Measurements from ENCODE around the gene RER1.

Gene RER1, protein sequence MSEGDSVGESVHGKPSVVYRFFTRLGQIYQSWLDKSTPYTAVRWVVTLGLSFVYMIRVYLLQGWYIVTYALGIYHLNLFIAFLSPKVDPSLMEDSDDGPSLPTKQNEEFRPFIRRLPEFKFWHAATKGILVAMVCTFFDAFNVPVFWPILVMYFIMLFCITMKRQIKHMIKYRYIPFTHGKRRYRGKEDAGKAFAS

DNA sequence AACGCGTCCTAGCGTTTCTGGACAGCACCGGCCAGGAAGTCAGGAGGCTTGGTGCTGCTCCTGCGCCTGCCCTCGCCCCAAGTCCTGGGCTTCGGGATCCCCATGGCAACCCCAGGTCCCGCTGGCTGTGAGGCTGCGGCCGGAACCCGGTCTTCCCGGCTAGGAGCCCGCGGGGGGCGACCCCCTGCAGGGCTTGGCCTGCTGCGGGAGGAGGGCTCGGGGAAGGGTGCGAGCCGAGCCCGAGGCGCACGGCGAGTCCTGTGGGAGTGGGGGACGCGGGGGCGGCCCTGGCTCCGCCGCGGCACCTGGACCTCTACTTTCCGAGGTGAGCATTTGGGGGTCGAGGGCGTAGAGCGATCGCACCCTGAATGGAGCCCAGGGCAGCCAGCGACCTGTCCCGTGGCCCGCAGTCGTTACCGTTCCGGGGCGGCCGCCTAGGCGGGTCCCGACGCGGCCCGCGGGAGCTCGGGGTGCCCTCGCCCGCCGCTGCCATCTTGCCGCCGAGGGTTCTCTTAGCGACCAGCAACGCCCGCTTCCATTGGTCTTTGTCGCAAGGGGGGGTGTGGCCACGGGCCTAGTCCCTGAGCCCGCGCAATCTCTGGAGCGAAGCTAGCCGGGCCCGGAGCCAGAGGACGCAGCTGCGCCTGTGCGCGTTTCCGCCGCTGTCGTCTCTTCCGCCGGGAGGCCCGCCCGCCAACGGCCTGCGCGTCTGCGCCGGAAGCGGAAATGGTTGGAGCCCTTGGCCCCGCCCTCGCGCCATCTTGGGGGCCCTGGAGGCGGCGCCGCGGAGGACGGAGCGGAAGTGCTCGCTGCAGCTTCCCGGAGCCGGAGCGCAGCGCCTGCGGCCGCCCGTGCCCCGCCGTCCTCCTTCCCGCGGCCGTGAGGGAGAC, at the start of gene RER1, which contains the start of gene MORN1:
Gene RER1 (plus strand): TSS at position 801 of the 890 bp plus-strand sequence. CDS start 3,950 bp downstream, outside the sequence.
Gene MORN1 (minus strand): TSS at position 514 of the 890 bp plus-strand sequence. CDS start 21 bp downstream, at position 493.
- peak; percentile 98 to 99 for DNase-seq

DNA sequence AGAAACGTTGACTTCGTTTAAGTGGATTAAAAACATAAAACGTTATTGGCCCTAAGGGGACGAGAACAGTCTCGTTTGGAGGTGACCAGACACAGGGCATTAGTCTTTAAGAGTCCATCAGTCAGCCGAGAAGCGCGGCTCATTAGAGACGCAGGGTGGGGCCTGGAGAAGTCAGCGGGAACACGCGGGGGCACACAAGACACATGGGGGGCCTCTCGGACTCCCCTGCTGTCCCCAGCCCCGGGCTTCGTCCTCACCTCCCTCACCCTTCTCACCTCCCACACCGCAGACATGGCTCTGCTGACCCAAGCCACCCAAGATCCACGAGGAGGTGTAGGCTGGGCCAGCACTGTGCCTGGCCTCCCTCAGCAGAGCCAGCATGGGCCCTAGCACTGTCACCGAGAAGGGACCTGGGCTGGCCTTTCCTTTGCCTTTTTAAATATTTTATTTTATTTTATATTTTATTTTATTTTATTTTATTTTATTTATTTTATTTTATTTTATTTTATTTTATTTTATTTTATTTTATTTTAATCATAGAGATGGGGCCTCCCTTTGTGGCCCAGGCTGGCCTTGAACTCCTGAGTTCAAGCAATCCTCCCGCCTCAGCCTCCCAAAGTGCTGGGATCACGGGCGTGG, 49.1 kb upstream of the RER1 start:
- no peak for DNase-seq

DNA sequence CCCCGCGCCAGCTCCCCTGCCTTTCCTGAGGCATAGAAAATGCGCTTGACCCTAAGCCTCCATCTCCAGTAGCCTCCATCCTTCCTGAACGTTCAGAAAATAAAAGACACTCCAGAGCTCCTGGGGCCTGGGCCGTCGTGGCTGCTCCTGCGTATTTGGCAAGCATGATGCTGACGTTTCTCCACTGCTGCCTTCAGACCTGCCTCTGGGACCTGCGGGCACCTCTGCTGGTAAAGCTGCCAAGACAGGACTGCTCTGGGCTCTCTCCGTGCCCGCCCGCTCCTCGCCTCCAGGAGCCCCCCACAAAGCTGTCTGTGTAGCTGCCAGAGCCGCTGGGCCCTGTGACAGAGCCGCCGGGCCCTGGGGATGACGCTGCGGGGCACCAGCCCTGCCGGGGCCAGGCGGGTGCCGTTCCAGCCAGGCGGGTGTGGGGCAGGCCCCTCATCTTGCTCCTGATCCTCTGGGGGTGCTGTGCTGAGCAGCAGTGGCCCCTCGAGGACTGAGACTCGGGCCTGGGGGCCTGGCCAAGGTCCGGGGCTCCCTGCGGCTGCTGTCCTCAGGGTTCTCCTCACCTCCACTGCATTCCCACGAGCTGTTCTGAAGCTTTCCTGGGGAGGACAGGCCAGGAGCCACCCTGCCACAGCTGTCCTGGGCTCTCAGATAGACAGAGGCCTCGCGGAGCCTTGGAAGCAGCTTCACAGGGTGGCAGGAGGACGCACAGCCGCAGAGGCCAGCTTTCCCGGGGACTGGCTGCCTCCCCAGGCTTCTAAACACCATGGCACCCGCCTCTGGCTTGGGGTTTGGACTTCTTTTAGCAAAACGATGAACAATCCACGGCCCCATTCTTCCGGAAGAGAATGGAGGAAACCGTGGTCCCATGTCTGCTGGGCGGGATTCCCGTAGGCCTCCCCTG, 48.4 kb upstream of the RER1 start:
- no peak for DNase-seq

DNA sequence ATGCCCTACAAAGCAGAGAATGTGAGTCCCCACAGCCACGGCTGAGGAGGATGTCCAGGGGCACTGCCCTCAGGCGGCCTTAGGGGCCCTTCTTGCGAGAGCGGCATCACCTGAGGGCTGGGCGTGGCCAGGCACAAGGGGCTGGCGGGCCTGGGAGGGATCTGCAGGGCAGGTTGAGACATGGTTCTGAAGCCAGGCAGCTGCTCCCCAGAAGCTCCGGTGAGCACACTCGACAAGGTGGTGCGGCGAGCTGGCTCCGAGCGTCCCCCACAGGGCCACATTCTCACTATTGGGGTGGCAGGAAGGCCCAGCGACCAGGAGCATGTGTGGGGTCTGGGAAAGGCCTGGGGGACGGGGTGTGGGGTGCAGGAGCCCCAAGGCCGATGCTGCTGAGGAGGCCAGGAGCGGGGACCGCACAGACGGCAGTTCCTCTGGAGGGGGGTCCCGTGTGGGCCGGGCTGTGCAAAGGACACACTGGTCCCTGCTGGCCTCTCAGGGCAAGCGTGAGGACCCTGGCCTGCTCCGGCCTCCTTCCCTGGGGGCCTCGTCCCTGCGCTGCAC, 47.4 kb upstream of the RER1 start:
- no peak for DNase-seq

DNA sequence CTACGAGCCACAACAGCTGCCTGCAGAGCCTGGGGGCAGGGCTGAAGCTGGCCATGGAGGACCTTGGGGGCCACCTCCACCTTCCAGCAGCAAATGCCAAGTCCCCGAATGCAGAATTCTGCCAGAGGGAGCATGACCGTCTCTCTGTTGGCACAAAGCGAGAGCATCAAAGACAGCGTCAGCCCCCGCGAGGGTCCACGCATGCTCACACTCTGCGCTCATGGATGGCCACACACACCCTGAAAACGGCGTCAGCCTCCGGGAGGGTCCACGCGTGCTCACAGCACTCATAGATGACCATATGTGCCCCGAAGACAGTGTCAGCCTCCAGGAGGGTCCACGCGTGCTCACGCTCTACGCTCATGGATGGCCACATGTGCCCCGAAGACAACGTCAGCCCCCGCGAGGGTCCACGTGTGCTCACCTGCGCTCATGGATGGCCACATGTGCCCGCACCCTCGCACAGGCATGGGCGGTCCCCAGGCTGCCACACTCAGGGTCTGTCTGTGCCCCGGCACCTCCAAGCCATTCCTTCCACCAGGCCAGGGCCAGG, 46.8 kb upstream of the RER1 start:
- DNase-seq: no peak

DNA sequence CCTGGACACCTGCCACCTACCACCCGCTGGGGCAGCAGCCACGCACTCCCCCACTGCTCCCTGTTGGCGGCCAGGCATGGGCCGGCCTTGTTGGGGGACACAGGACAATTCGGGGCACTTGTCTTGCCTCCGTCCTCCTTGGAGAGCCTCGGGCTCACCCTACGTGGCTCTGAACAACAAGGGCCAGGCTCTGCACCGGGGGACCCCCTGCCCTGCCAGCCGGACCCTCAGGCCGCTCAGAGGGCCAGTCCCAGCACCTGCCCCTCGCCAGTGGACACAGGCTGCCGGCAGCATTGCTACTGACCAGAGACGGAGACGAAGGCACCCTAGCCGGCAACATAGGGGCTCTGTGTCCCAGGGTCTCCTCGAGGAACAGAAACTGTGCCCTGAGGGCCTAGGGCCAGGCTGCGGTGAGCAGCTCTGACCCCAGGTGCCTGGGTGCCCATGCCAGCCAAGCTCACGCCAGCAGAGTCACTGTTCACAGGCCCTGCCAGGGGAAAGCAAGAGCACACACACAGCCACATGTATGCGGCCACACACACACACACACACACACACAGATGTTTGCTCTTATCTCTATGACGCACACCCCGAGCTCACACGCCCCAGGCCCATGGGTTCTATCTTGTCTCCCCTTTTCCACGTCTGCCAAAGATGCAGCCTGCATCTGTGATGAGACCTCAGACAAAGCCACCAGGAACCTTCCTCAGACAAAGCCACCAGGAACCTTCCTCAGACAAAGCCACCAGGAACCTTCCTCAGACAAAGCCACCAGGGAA, 46.2 kb upstream of the RER1 start:
- DNase-seq: no peak

DNA sequence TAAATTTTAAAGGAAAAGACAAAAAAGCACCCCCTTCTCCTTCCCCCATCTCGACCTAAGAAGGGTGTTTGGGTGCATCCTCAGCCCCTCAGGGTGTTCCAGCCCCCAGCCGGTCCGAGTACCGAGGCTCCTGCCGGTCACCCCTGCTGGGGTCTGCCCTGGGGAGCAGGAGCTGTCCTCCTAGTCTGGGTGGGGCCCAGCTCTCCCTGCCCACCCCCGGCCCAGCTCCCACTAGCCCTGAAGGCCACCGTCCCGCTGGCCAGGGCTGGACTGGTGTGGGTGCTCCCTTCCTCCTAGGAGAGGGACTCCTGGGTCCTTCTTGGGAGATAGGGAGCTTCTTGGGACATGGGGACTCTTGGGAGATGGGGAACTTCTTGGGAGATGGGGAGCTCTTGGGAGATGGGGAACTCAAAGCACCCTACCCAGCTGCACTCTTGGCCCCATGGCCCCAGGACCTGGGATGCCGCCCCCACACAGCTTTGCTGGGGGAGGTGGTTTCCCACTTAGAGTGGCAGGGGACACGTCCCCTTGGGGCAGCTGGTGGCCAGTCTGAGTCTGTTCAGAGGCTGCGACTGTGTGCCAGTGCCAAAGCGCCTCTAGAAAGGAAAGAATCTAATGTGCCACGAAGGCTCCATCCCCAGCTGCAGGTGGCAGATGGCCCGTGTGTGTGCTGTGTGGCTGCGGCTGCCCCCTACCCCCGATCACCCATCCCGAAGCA, 44.8 kb upstream of the RER1 start:
- DNase-seq: no peak

DNA sequence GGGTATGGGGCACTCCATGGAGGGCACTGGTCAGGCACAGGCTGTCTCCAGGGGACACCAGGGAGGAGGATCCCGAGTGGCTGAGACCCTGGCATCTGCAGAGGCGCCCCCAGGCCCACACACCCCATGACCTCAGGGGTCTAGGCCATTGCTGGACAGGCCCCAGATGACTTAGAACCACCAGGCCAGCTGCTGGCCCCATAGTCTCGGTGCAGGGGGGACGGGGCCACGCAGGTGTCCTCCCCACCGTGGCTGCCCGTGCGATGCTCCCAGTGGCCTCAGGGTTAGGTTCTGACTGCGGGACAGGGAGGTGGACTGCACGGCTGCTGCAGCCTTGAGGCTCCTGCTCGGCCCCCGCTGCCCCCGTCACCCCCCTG, 44.2 kb upstream of the RER1 start:
- DNase-seq: no peak

DNA sequence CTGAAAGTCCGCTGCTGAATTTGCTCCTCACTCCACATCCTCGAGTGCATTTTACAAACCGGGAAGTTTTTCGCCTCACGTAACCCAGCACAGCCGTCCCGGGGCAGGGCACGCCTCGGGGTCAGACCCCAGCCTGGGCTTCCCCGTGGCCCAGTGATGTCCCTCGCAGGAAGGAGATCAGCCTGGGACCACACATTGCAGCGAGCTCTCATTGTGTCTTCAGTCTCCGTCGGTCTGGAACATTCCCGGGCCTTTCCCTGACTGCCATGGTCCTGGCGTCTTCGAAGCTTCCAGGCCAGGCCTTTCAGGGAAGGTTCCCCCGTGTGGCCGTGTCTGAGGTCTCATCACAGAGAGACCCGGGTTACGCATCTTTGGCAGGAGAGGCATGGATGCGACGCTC, 43.7 kb upstream of the RER1 start:
- no peak for DNase-seq

DNA sequence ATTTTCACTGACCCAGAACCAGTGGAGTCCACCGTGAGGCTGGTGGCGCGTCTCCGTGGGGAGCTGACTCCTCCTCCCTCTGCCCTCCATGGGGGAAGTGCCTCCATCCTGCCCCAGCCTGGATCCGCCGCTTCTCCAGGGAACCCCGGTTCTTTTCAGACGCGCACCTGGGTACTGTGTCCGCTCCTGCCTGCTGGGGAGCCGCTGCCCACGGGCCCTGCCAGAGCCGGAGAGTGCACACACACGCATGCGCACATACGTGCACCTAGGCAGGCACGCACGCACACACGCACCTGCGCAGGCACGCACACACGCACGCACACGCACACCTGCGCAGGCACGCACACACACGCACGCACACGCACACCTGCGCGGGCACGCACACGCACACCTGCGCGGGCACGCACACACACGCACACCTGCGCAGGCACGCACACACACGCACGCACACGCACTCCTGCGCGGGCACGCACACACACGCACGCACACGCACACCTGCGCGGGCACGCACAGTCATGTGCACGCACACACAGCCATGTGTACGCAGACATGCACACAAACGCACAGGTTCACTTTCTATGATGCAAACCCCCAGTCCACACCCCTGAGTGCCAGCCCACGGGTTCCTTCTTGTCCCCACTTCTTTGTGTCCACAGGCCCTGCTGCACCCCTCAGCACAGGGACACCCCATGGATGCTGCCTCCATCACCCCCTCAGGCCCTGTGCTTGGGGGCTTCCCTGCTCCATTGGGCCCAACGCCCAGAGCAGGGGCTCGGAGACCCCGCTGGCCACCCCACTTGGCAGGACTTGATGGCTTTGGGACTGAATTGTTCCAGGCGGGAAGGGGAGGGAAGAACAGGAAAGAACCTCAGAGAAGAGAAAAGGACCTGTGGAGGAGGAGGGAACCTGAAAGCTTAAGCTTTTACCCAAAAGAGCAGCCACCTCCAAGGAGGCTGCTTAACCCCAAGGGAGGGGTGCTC, 43.0 kb upstream of the RER1 start:
- no peak for DNase-seq

DNA sequence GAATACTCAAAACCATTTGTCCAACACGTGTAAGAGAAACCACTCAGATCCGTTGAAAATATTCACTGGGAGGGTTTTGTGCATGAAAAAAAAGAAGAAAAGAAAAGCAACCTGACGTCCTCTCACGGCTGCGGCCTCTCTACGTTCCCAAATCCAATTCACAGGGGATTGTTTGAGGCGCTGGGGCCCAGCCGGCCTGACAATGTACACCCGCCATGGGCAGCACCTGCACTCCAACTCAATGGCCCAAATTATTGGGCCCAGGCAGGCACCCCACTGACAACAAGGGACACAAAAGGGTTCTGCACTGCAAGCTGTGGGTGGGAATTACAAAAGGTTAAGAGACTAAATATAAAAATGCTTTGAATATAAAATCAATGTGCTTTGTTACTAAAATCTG, 41.8 kb upstream of the RER1 start:
- no peak for DNase-seq

DNA sequence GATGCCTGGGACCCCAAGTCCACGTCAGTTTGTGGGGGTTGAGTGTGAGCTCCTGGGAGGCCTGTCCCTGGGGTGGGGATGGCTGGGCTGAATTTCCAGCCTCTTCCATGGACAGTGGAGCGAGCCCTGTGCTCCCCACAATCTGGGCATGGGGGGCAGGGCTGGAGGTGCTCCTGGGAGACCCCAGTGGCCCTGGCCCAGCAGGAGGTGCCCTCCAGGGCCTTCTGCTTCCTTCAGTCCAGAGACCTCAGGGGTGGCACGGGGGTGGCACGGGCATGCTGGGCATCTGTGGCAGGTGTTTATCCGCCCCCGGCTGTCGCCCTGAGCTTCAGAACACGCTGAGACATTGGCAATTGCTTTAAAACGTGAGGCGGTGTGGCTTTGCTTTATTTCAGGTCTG, 41.1 kb upstream of the RER1 start:
- no peak for DNase-seq

DNA sequence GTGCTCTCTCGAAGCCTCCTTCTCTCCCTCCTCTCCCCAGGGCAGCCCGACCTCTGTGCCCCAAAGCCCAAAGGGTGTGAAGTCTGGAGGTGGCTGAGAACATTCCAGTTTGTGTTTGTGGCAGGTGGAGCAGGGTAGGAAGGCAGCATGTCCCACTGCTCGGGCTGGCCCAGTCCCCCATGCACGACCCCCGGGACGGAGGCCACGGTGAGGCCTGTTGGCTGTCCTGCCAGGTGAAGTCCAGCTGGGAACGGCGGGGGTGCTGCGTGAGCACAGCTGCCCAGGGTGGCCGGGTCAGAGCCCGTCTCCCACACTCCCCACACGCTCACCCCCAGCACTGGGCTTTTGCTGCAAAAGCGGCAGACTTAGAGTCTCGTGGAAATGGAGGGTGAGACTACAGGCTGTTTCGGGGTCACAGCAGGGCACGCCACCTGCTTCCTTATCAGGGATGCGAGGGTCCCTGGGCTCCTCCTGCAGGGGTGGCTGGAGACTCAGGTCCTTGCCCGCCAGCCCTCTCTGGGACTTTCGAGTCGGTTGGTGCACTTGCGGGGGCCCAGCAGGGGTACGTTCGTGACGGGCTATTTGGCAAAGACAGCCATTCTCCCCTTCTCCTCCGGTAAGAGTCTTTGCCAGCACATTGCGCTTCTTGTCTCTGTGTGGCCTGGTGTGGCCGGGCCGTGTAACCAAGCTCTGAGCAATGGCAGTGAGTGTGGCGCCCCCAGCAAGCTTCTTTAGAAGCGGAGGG, 40.6 kb upstream of the RER1 start:
- no peak for DNase-seq

DNA sequence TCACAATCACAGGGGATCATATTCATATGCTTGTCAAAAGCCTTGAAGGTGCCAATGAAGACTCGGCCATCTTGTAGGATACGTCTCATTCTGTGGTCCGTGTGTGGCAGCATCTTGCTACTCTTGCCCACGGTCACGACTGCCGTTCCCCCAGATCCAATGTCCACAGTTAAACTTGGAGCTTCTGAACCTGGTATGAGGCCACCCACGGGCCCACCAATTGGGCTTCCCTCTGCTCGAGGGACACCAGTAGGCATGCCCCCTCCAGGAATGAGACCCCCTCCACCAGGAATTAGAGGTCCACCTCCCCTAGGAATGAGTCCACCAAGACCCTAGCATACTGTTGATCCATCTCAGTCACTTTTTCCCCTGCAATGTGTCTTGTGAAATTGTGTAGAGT, 39.9 kb upstream of the RER1 start:
- no peak for DNase-seq

DNA sequence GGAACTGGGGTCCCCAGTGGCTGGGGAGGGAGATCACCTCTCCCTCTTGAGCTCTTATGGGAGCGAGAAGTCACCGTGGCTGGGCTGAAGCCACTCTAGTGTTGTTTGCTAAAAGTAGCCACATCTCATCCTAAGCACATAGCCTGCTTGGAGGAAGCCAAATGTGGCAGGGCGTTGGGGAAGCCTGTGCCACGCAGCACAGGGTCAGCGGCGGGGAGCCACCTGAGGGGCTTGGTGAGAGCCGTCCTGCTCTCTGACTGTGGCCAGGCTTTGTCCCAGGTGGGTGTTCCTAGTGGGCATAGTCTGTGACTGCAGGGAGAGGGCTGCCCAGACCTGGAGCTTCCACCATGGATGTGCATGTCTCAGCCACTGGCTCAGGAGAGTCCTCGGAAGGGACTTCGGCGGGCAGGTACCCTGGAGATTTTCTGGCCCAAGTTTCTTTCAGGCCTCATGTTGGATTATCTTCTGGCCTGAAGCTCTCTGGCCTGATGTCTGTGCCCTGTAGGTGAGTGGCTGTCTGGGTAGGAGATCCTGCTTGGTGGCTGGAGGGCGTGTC, 39.2 kb upstream of the RER1 start:
- no peak for DNase-seq

DNA sequence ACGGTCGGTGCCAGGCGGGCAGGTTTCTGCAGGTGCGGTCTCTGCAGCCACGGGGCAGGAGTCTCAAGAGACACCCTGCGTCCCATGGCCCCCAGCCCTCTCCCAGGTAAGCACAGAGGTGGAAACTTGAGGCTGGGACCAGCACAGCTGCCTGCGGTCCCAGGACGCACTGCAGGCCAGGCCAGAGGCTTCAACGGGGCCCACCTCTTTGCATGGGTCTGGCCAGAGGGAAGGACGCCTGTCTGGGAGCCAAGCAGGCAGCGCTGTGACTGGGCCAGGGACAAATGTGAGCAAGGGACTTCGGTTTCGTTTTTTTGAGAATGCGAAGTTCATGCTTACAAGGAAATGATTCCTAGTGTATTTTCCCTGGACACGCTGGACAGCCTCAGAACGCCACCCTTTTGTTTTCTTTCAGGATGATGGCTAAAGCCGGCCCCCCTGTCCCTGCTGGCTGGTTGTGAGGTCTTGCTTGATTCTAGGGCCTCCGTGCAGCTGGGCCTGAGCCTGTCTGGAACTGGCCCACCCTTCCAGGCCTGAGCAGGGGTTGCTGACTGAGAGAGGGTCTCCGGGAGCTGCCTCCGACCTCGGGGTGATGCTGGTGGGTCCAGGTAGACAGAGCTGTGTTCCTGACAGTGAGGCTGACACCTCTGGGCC, 38.6 kb upstream of the RER1 start:
- DNase-seq: no peak

DNA sequence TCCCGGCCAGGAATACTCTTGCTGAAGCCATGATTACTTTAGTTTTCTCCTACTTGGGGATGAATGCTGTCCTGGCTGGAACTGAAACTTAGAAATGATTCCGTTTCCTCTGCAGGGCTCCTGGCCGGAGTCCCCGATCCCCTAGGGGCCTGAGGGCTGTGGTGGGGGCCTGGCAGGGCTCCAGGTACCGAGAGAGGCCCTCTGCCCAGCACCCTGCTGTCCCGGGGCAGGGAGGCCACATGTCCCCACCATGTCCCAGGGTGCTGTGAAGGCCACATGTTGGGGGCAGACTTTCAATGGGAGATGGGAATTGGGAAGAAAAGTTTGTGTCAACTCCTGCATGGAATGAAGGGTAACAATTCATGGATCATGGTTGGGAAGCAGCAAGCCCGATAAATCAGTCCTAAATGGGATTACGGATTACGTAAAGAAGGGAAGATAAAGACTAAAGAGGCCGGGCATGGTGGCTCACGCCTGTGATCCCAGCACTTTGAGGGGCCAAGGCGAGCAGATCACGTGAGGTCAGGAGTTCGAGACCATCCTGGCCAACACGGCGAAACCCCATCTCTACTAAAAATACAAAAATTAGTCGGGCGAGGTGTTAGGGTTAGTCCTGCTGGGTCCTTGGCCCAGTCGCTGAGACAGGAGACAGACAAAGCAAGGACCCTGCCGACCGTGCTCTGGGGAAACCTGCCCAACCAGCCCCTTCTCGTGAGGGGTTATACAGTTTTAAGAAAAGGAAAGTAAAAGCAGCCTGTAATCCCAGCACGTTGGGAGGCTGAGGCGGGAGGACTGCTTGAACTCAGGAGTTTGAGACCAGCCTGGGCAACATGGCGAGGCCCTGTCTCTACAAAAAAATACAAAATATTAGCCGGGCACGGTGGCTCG, 37.8 kb upstream of the RER1 start:
- no peak for DNase-seq

Data from activated T-cell treated with anti-CD3 and anti-CD28 coated beads, Interleukin-2, amount 50 U/mL, for 48 hours (primary cell).